HG03439 (cell line): Measurements from ENCODE around the gene ASB14.

Experiments
- ATAC-seq: cut with Tn5 transposase; IDR thresholded peaks from one replicate; pipeline ENCODE4 v1.9.1; 2021; ENCODE audit warnings: mild to moderate bottlenecking, moderate library complexity; ENCODE audit not compliant: unreplicated experiment

ASB14 gene

GRCh38 chr3:57261929-57262328 is 30.6 kb downstream of the ASB14 start:
- ATAC-seq: no peak

- no peak for ATAC-seq
Measured at GRCh38 chr3:57261119-57261518, 31.4 kb downstream of the ASB14 start.

DNA sequence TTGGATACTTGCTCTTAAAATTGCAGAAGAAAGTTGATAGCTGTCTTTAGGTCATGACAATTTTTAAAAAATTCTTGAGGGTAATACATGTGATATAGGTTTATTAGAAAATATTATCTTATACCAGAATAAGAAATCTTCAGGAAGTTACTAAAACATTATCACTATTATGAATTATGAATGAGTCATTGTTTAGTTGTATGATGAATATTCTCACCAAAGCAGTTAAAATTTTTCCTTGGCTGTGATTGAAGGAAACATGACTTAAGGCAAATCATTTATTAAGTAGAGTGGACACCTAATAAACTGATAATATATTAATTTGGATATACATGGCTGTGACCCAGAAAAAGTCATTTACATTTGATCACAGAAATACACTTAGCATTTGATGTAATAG is 34.8 kb downstream of the ASB14 start:
- ATAC-seq: no peak

GRCh38 chr3:57256844-57257243 is 35.6 kb downstream of the ASB14 start:
- ATAC-seq: no peak

- ATAC-seq: no peak
Measured at GRCh38 chr3:57252404-57252803, 40.1 kb downstream of the ASB14 start.

GRCh38 chr3:57244946-57245345 is 47.5 kb downstream of the ASB14 start:
- no peak for ATAC-seq

DNA sequence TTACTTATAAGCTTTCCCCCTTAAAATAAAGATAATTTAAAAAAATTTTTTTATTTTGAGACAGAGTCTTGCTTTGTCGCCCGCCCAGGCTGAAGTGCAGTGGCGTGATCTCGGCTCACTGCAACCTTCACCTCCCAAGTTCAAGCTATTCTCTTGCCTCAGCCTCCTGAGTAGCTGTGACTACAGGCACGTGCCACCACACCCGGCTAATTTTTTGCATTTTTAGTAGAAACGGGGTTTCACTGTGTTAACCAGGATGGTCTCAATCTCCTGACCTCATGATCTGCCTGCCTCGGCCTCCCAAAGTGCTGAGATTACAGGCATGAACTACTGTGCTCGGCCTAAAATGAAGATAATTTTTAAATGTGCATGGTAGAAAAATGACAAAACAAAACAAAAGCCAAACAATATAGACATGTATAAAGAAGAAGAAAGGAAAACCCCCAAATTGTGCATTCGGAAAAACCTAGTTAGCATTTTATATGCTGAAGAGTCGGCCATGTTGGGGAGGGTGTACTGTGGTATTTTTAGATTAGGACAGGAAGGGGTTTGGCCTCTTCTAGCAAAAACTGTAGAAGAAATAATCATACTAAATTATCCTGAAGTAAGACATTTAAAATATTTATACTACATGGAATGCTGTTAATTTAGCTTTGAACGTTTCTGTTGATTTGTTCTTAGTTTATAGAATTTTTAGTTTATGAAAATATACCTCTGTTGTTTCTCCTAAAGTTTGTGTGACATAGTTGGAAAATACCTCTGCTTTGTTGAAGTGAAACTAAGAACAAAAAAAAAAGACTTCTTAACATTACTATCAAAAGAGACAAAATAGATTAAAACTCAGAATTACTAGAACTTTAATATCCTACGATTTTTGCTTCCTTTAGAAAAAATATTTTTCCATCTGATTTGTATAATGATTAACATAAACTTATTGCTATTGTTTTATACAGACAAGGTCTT is 57.6 kb downstream of the ASB14 start:
- ATAC-seq: no peak

DNA sequence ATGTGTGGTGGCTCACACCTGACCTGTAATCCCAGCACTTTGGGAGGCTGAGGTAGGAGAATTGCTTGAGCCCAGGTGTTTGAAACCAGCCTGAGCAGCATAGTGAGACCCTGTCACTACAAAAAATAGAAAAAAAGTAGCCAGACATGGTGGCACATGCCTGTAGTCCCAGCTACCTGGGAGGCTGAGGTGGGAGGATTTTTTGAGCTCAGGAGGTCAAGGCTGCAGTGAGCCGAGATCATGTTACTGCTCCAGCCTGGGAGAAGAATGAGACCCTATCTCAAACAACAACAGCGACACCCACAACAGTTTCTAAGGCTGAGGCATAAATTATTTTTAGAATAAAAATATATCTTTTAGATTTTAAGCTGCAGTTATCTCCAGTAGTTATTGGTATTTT is 58.7 kb downstream of the ASB14 start:
- no peak for ATAC-seq

DNA sequence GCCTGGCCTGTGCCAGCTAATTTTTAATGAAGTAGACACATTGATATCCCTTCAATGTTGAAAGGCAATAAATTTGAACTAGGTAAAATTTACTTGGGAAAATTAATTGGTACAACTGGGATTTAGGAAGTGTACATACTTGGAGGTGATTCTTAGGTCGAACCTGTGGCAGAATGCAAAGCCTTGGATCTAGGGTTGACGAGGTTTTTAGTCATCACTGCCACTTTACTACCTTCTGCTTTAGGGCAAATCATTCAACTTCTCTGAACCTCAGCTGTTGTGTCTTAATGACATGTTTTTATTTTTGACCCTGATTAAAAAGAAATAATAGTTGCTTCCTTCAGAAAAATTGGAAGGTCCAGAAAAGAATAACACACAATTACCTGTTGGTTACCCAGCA is 62.5 kb downstream of the ASB14 start:
- ATAC-seq: no peak

DNA sequence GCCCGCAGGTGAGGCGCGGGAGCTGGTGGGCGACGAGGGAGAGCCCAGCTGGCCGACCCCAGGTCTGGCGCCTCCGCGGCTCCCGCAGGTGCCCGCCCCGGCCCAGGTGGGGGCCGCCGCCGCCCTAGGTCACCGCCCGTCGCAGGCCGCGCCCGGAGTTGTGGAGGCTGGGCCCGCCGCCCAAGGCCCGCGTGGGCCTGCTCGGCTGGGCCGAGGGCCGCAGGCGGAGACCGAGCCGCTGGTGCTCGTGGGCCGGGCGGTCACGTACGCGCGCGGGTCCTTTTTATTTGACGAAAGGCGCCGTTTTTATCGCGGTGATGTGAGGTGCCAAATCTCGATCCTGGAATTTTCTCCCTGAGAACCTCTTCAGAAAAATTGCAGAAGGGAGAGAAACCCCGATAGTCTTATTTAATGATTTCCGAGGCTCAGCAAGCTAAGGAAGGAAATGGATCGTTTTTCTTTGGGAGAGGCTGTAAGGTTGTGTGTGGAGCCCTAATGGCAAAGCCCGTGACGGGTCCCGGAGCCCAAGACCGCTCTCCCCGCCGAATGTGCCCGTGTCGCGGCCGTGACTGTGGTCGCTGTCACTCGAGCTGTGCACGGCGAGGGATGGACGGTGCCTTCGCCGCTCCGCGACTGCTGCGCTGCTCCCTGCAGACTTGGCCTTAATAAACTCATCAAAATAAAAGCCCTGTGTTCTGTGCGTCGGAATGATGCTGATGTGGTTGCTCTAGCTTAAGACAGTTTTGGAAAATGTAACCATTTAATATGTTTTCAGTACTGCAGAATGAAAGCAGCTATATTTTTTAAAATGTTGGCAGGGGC is 64.3 kb downstream of the ASB14 start:
- peak; percentile 51 for ATAC-seq

GRCh38 chr3:57227204-57227929 is 65.1 kb downstream of the ASB14 start, which contains the start of gene APPL1:
Gene APPL1, plus strand, starts transcription at chr3:57227729. Its CDS starts 155 bp downstream, at chr3:57227884.
- ATAC-seq: peak; percentile 91

- ATAC-seq: no peak
Measured at GRCh38 chr3:57226176-57226575, 66.3 kb downstream of the ASB14 start.

DNA sequence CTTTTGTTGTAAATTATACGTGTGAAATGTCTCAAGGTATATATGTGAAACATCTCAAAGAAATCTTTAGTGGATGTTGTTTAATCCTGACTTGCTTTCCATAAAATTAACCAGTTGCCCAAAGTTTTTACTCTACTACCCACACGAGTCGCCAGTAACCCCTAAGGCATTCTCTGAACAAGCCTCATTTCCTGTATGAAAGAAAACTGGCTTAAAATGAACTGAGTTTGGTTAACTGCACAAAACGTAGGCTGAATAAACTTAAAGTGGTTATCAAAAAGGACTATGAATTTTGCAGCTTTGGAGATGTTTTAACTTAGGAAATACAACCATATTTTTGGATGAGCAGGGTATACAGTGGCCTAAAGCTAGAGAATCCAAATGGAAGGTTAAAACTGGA is 67.6 kb downstream of the ASB14 start:
- no peak for ATAC-seq

DNA sequence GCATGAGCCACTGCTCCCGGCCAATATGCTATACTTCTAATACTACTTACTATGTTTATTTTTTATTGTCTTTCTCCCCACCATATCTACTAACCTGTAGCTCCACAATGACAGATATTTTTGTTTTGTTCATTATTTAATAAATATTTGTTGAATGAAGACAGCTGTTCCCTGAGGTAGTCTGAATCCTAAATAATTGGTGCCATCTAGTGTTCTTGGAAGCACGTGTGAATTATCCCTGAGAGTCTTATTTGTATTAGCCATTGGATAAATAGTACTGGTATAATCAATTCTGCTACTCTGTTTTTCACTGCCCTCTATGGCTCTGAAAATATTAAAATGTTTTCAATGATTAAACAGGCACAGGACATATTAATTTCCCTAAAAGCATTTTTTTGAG is 70.6 kb downstream of the ASB14 start:
- ATAC-seq: no peak
